ENCODE results near the gene CD81. TPM values are rescaled to one million over a fixed set of nuclear protein-coding genes. Genes with fewer than 3 reads are reported as not detected.

The CD81 gene
- total and polyA plus RNA-seq, 2 donors (not counting 1 experiment from before 2014, with no cell fraction given), result 438 to 611 TPM

- H2AFZ ChIP-seq (ENCODE audit: low read length), result no peak overlapping the region
- no peaks in the 10 kb centered on the region for H3K9me3 ChIP-seq (ENCODE audit: control insufficient read depth, insufficient read depth, low read depth, low read length)
- H3K27ac ChIP-seq (ENCODE audit: insufficient read depth, low read length), result no peak overlapping the region
- no peaks in the 10 kb centered on the region for H3K79me2 ChIP-seq (ENCODE audit: control insufficient read depth, insufficient read depth, low read length)
- no peaks in the 10 kb centered on the region for H3K4me1 ChIP-seq (ENCODE audit: control insufficient read depth, extremely low read depth, insufficient read depth, low read length)
- no peak overlapping the region for H3K4me2 ChIP-seq (ENCODE audit: extremely low read depth, insufficient read depth, low read length)
- DNase-seq (ENCODE audit: low read depth in 2 of 2), result no peak
- no peak overlapping the region for H3K9ac ChIP-seq (ENCODE audit: insufficient read depth, low read length)
- TF ChIP-seq EZH2 (IDR thresholded peaks at IDR 0.05; ENCODE audit: low read length, missing control alignments) (no peak), CTCF (conservative IDR thresholded peaks at IDR 0.05 in 1 of 2, IDR thresholded peaks at IDR 0.05 in 1 of 2; ENCODE audit: low read depth in 1 of 2, low read length in 2 of 2) (no peak)
- no peaks in the 10 kb centered on the region for H4K20me1 ChIP-seq (ENCODE audit: control insufficient read depth, extremely low read depth, insufficient read depth, low read length)
- H3K27me3 ChIP-seq (ENCODE audit: control insufficient read depth, insufficient read depth, low read length), result peaks cover 5% of the 10 kb centered on the region
- no peaks in the 10 kb centered on the region for H3K36me3 ChIP-seq (ENCODE audit: control insufficient read depth, insufficient read depth, low read length)
- no peak overlapping the region for H3K4me3 ChIP-seq (replicated peaks in 1 of 4; ENCODE audit: control extremely low read depth in 1 of 4, insufficient read depth in 1 of 4, low read depth in 3 of 4, low read length in 4 of 4)
Measured at GRCh38 chr11:2409126-2409525, 32.0 kb downstream of the CD81 start.

GRCh38 chr11:2409611-2410468 lies 32.7 kb downstream of the CD81 start:
- Histone ChIP-seq H3K4me2 (ENCODE audit: extremely low read depth, insufficient read depth, low read length) (no peak overlapping the region), H3K27me3 (ENCODE audit: control insufficient read depth, insufficient read depth, low read length) (peaks cover 5% of the 10 kb centered on the region), H2AFZ (ENCODE audit: low read length) (no peak overlapping the region), H3K9ac (ENCODE audit: insufficient read depth, low read length) (no peak overlapping the region), H3K79me2 (ENCODE audit: control insufficient read depth, insufficient read depth, low read length) (no peaks in the 10 kb centered on the region), H4K20me1 (ENCODE audit: control insufficient read depth, extremely low read depth, insufficient read depth, low read length) (no peaks in the 10 kb centered on the region), H3K4me1 (ENCODE audit: control insufficient read depth, extremely low read depth, insufficient read depth, low read length) (no peaks in the 10 kb centered on the region), H3K4me3 (replicated peaks in 1 of 4; ENCODE audit: control extremely low read depth in 1 of 4, insufficient read depth in 1 of 4, low read depth in 3 of 4, low read length in 4 of 4) (no peak overlapping the region), H3K27ac (ENCODE audit: insufficient read depth, low read length) (no peak overlapping the region), H3K36me3 (ENCODE audit: control insufficient read depth, insufficient read depth, low read length) (no peaks in the 10 kb centered on the region), H3K9me3 (ENCODE audit: control insufficient read depth, insufficient read depth, low read depth, low read length) (no peaks in the 10 kb centered on the region)
- DNase-seq (ENCODE audit: low read depth in 2 of 2), result no peak
- TF ChIP-seq EZH2 (IDR thresholded peaks at IDR 0.05; ENCODE audit: low read length, missing control alignments) (peak; percentile 46), CTCF (conservative IDR thresholded peaks at IDR 0.05 in 1 of 2, IDR thresholded peaks at IDR 0.05 in 1 of 2; ENCODE audit: low read depth in 1 of 2, low read length in 2 of 2) (no peak)

GRCh38 chr11:2410616-2411015 lies 33.5 kb downstream of the CD81 start:
- Histone ChIP-seq H3K27me3 (ENCODE audit: control insufficient read depth, insufficient read depth, low read length) (peaks cover 5% of the 10 kb centered on the region), H3K4me2 (ENCODE audit: extremely low read depth, insufficient read depth, low read length) (no peak overlapping the region), H3K9ac (ENCODE audit: insufficient read depth, low read length) (no peak overlapping the region), H3K27ac (ENCODE audit: insufficient read depth, low read length) (no peak overlapping the region), H2AFZ (ENCODE audit: low read length) (no peak overlapping the region), H3K9me3 (ENCODE audit: control insufficient read depth, insufficient read depth, low read depth, low read length) (no peaks in the 10 kb centered on the region), H3K36me3 (ENCODE audit: control insufficient read depth, insufficient read depth, low read length) (no peaks in the 10 kb centered on the region), H3K4me1 (ENCODE audit: control insufficient read depth, extremely low read depth, insufficient read depth, low read length) (no peaks in the 10 kb centered on the region), H4K20me1 (ENCODE audit: control insufficient read depth, extremely low read depth, insufficient read depth, low read length) (no peaks in the 10 kb centered on the region), H3K79me2 (ENCODE audit: control insufficient read depth, insufficient read depth, low read length) (no peaks in the 10 kb centered on the region), H3K4me3 (replicated peaks in 1 of 4; ENCODE audit: control extremely low read depth in 1 of 4, insufficient read depth in 1 of 4, low read depth in 3 of 4, low read length in 4 of 4) (no peak overlapping the region)
- DNase-seq (ENCODE audit: low read depth in 2 of 2), result no peak
- TF ChIP-seq EZH2 (IDR thresholded peaks at IDR 0.05; ENCODE audit: low read length, missing control alignments) (no peak), CTCF (conservative IDR thresholded peaks at IDR 0.05 in 1 of 2, IDR thresholded peaks at IDR 0.05 in 1 of 2; ENCODE audit: low read depth in 1 of 2, low read length in 2 of 2) (no peak)
